Hippocampal formation (tissue), 2 donors: Measurements from ENCODE around the gene F10.
"Not testable (repeated sequence)": the region's sequence is repeated elsewhere in the genome, so short reads cannot be mapped to it uniquely, and the experiment has no call there.

Source experiments
- DNase-seq, 2 donors: peaks; one replicate each; lab custom pipeline; 2025; lab: John Stamatoyannopoulos, UW

The F10 gene

DNA sequence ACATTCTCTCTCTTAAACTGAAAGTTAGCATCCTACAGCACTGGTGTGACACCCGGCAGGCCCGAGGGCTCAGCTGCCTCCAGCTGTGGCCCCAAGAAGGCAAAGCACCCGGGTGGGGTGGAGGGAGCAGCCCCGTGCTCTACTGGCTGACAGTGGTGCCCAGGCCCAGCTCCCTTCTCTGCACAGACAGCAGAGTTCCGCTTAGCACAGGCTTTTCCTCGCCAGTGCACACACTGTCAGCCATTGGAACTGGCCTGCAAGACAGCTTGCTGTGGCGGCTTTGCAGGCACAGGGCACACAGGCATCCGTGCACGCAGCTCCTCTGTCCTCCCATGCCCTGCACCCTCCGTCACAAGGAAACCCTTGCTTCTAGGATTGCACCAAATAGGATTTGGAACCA is 20.3 kb upstream of the F10 start:
- not testable (repeated sequence) for DNase-seq

DNA sequence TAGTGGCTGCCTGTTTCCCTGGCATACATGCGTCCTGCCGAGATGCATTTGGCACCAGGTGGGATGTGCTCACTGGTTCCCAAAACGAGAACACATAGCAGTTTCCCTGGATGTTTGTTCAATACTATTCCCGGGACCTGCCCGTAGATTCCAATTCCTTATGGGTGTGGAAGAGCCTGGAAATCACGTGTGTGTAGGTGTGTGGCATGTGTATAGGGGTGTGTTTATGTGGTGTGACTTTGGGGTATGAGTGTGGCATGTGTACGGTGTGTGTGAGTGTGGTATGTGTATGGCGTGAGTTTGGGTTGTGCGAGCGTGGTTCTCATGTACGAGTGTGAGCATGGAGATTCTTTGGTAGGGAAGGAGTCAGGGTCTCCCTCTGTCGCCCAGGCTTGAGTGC is 19.9 kb upstream of the F10 start:
- DNase-seq, result no peak

DNA sequence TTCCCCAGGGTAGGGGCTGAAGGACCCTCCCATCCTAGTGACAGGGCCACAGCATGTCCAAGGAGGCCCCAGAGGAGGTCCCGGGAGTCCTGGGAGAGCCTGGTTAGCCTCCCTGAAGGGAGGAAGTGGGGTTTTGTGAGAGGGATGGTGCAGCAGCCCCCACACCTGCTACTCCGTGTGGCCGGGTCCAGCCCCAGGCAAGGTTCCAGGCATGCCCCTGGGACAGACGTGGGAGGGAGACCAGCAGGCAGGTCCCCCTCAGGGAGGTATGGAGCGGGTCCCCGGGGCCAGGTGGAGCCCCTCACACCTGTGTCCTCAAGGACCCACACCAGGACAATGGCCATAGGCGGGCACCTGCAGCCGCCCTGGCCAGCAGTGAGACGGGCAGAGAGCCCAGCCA is 19.0 kb upstream of the F10 start:
- DNase-seq, result no peak

DNA sequence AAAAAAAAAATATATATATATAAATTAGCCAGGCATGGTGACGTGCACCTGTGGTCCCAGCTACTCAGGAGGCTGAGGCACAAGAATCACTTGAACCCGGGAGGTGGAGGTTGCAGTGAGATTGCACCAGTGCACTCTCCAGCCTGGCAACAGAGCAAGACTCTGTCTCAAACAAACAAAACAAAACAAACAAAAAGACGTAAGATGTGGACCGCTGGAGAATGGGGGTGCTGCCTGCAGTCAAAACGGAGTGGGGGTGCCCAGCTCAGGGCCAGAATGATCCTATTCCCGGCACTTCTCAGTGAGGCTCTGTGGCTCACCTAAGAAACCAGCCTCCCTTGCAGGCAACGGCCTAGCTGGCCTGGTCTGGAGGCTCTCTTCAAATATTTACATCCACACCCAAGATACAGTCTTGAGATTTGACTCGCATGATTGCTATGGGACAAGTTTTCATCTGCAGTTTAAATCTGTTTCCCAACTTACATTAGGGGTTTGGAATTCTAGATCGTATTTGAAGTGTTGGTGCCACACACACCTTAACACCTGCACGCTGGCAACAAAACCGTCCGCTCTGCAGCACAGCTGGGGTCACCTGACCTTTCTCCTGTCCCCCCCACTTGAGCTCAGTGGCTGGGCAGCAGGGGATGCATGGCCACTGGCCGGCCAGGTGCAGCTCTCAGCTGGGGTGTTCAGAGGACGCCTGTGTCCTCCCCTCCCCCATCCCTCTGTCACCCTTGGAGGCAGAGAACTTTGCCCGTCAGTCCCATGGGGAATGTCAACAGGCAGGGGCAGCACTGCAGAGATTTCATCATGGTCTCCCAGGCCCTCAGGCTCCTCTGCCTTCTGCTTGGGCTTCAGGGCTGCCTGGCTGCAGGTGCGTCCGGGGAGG is 17.3 kb upstream of the F10 start, which contains the start of gene F7:
F7 (plus strand) TSS at position 760 of the 889 bp plus-strand sequence; CDS start at position 811, 51 bp downstream.
- DNase-seq, result no peak

DNA sequence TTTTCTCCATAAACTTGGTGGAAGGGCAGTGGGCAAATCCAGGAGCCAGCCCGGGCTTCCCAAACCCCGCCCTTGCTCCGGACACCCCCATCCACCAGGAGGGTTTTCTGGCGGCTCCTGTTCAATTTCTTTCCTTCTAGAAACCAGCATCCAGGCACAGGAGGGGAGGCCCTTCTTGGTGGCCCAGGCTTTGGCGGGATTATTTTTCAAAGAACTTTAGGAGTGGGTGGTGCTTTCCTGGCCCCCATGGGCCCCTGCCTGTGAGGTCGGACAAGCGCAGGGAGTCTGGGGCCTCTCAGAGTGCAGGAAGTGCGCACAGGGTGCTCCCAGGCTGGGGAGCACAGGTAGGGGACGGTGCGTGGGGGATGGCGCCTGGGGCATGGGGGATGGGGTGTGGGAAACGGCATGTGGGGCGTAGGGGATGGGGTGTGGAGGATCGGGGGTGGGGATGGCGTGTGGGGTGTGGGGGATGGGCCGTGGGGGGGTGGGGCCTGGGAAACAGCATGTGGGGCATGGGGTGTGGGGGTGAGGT is 16.6 kb upstream of the F10 start:
- DNase-seq, result no peak

DNA sequence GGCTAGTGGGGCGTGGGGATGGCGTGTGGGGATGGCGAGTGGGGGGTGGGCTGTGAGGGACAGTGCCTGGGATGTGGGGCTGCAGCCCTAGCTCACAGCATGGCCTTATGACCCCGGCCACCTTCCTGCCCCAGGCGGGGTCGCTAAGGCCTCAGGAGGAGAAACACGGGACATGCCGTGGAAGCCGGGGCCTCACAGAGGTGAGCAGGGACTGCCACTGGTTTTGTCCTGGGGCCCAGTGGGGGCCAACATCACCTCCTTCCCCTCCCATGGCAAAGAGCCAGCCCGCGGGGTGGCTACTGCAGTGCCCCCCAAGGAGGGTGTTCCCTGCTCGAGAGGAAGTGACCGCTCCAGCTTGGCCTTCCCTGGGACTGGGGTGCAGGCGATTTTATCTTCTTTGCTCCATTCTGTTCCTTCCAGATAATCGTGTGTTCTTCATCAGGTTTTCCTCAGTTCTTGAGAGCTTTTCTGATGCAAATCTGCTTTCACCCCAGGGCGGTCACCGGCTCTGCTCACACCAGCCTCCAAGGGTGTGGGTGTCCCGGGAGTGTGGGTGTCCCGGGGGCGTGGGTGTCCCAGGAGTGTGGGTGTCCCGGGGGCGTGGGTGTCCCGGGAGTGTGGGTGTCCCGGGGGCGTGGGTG is 15.8 kb upstream of the F10 start:
- DNase-seq, result no peak

DNA sequence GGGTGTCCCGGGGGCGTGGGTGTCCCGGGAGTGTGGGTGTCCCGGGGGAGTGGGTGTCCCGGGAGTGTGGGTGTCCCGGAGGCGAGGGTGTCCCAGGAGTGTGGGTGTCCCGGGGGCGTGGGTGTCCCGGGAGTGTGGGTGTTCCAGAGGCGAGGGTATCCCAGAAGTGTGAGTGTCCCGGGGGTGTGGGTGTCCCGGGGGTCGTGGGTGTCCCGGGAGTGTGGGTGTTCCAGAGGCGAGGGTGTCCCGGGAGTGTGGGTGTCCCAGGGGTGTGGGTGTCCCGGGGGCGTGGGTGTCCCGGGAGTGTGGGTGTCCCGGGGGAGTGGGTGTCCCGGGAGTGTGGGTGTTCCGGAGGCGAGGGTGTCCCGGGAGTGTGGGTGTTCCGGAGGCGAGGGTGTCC is 14.1 kb upstream of the F10 start:
- not testable (repeated sequence) for DNase-seq

DNA sequence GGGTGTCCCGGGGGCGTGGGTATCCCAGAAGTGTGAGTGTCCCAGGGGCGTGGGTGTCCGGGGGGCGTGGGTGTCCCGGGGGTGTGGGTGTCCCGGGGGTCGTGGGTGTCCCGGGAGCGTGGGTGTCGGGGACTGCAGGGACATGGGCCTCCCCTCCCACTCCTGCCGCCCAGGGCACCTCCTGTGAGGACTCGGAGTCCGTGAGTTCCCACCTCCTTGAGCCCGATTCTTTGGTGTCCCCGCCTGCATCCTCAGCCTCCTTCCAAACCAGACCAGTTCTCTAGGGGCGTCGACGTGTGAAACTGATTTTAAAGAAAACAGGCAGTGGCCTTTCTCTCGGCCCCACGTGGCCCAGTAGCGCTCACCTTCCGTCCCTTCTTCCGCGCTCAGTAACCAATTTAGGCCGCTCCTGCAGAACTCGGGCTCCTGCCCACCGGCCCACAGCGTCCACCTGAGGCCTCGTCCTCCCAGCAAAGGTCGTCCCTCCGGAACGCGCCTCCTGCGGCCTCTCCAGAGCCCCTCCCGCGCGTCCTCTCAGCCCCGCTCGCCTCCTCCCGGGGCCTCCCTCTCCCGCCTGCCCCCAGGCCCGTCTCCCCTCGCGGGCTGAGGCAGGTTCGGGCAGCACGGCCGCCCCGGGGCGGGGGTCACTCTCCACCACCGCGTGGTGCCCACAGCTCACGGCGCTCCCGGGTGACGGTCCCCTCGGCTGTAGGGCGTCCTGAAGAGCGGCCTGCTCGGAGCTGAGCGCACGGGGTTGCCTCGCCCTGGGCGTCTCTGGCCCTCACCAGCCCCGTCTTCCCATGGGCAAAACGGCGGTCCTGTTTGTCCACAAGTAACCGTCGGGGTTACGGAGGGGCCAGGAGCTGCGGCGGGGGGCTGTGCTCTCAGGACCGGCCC is 13.2 kb upstream of the F10 start:
- DNase-seq, result no peak

DNA sequence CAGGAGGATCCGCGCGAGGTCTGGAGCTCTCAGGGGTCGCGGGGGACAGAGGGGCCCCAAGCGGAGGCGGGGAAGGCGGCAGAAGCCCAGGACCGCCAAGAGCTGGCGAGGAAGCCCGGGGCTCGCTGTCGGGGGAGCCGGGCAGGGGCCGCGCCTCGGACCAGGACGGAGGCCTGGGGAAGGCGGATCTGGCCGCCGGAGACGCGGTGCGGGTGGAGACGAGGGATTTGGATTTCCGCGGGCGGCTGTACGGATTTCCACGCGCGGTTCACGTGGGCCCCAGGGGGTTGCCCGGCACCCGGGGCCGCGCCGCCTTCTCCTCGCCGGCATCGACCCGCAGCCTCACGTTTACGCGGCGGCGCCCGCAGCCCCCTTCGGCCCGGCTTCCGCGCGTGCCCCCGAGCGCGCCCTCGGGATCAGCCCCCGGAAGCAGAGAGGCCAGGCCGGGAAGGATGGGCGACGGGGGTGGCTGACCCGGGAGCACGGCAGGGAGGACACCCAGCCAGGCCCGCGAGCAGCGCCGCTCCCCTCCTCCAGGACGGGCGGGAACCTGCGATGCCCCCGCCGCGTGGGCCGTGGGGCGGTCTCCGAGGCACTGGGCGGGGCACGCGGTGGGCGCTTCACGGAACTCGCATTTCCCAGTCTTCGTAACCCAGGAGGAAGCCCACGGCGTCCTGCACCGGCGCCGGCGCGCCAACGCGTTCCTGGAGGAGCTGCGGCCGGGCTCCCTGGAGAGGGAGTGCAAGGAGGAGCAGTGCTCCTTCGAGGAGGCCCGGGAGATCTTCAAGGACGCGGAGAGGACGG is 12.3 kb upstream of the F10 start:
- no peak for DNase-seq

DNA sequence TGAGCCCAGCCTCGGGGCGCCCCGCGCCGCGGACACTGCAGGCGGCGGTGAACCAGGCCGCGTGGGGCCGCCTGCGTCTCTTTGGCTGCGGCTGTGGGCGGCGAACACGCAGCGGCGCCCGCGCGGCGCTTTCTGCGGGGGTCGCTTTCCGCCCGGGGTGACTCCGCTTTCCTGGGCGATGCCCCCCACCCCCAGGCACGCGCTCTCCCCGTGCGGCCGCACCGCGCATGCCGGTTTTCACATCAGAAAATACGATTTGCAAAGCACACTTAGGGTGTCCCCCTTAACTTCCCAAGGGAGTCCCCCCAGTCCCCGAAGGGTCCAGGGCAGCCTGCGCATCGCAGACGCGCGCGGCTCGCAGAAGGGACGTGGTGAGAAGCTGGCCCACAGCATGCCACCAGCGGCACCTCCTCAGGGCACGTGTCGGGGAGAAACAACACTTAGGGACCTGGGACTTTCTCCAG is 11.7 kb upstream of the F10 start:
- DNase-seq, result no peak

DNA sequence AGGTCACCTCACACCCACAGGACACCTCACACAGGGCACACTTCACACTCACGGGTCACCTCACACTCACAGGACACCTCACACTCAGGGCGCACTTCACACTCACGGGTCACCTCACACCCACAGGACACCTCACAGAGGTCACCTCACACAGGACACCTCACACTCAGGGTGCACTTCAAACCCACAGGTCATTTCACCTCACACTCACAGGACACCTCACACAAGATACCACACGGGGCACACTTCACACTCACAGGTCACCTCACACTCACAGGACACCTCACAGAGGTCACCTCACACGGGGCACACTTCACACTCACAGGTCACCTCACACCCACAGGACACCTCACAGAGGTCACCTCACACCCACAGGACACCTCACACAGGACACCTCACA is 10.8 kb upstream of the F10 start:
- not testable (repeated sequence) for DNase-seq

DNA sequence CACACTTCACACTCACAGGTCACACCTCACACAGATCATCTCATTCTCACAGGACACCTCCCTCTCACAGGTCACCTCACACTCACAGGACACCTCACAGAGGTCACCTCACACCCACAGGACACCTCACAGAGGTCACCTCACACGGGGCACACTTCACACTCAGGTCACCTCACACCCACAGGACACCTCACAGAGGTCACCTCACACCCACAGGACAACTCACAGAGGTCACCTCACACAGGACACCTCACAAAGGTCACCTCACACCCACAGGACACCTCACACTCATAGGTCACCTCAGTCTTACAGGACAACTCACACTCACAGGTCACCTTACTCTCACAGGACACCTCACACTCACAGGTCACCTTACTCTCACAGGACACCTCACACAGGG is 10.1 kb upstream of the F10 start:
- DNase-seq, result not testable (repeated sequence)

DNA sequence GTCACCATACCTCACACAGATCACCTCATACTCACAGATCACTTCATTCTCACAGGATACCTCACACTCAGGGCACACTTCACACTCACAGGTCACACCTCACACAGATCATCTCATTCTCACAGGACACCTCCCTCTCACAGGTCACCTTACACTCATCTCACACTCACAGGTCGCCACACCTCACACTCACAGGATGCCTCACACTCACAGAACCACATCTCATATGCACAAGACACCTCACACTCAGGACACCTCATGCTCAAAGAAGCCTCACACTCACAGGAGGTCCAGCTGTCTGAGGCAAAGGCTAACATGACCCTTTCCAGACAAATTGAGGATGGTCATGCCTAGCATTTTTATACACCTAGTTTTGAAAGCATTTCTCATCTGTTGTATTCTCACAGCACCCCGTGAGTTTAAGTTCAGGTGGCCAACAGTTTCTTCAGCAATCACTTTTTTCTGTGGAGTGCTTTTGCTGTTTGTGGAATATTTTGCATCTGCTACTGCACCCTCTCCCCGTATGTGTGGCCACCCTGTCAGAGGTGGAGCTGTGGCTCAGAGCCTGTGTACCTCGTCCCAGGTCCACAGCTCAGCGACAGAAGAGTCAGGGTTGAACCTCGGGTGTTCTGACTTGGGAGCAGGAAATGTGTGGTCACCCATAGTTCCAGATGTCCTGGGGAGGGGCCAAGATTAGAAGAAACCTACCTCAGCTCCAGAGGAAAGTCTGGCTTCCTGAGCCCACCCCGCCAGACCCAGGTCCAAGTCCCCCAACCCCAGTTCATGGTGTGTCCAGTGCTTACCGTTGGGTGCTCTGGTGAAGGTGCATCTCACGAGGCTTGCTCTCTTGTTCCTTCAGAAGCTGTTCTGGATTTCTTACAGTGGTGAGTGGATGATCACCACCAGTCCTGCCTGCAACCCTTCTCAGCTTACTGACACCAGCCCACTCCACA is 9.4 kb upstream of the F10 start:
- DNase-seq, result no peak

DNA sequence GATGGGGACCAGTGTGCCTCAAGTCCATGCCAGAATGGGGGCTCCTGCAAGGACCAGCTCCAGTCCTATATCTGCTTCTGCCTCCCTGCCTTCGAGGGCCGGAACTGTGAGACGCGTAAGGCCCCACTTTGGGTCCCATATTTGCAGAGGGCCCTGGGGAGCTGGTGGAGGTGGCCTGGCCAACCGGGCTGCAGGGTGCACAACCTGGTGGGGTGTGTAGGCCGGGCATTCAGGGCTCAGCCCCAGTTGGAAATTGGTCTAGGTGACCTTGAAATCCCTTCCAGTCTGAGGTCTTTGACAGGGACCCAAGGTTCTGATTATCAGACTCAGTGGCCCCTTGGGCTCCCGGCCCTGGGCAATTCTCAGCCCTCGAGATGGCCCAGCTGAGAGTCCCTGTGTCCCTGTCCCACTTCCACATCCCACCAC is 8.7 kb upstream of the F10 start:
- no peak for DNase-seq

DNA sequence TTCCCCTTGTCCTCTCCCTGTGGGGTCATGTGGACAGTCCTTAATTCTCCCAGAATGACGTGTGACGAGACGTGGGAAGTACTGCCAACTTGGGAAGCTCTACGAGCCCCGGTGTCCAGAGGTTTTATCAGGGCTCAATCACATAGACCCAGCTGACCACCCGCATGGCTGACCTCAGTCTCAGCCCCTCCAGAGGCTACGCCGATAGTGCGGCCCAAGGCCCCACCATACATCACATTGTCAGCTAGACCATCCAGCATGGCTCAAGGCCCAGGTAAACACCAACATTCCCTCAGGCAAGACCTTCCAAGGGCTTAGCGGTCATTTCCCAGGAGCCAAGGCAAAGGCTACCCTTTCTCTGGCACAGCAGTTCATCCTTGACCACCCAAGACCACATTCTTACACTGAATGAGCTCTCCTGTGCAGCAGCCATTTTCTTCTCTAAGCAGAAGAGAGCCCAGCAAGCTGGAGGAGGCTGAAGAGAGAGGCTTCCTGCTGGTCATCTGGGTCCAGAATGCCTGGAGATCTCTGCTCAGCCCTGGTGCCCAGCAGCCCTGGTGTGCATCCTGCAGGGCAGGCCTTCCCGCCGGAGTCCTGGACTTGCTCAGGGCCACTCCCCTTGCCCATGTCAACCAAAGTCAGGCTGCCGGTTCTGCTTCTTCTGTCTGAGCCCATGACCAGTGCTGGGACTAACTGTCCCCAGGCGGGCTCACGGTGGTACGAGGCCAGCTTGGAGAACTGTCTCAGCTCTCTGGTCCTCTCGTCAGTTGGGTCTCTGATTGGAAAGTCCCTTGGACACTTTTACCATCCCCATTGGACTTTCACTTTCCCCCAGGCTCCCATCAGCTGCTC is 7.9 kb upstream of the F10 start:
- no peak for DNase-seq

DNA sequence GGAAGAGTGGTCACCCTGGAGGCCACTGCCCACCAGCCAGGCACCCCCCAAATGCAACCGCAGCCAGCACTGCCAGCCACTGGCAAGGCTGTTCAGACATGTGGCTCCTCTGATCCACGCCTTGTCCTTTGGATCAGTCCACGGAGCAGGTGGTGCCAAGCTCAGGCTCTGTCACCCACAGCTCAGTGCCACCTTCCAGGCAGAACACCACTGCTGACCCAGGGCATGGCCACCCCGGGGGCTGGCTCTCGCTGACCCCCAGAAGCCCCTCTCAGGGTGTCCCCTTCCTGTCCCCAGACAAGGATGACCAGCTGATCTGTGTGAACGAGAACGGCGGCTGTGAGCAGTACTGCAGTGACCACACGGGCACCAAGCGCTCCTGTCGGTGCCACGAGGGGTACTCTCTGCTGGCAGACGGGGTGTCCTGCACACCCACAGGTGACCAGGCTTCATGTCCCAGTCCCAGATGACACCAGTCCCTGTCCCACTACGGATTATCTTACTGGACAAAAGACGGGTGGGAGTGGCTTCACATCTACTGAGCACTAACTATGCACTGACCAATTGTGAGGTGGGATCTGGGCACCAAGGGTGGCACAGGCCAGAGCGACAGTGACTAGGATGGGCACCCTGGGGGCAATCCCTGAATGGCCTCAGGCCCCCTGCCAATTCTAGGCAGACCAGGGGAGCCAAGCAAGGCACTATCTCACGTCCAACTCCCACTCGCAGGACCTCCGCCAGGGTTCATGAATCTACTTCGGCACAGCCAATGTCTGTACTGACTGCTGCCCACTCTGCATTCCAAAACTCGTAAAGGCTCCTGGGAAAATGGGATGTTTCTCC is 7.0 kb upstream of the F10 start:
- no peak for DNase-seq

DNA sequence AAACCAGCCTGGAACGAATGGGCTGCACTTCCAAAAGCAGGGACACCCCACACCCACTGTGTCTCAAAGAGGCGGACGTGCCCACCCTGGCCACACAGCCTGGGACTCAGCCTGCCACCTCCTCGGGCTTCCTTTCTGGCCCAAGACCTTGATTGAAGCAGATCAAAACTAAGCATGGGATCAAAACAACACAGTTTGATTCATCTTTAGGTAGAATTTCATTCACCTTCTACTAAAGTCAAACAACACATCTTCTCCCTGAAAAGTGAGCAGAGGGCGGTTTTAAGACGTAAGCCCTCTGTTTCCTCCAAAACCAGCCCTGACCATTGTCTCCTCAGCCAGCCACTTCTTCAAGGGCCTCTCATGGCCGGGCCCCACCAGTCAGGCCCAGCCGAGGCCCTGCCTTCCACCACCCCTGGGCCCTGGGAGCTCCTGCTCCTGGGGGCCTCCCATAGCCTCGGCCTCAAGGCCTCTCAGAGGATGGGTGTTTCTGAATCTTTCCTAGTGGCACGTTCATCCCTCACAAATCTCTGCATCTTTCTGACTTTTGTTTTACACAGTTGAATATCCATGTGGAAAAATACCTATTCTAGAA is 6.3 kb upstream of the F10 start:
- DNase-seq, result no peak

DNA sequence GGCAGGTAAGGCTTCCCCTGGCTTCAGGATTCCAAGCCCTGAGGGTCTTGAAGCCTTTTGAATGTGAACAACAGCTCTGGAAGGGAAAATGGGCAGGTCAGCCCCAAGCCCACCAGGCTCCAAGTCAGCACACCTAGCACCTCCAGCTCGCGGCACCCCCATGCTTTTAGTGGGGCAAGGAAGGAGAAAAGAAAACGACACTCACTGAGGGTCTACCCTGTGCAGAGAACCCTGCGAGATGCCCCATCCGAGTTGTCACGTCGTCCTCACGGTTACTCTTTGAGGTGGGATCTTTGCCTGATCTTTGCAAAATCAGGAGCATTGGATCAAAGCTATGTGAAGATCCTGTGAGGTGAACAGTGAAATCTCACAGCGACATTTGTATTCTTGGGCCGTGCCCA is 5.7 kb upstream of the F10 start:
- DNase-seq, result no peak
